Tibial artery (tissue), 4 donors: ENCODE results near the gene SLC39A9.
"Not testable (repeated sequence)": the region's sequence is repeated elsewhere in the genome, so short reads cannot be mapped to it uniquely, and the experiment has no call there.

Experiments
- DNase-seq, 2 donors: peaks; one replicate each; pipeline ENCODE4 v3.0.0-alpha.2; 2019
- H3K27ac ChIP-seq, 2 donors: fragments of 200-600 bp; sonication (generic) in 1 of 2; 1 replicate in 1 of 2; 2 replicates in 1 of 2; pipeline ENCODE4 v1.5.1; 2018 to 2019; ENCODE audit warnings: mild to moderate bottlenecking in 1 of 2
- H3K27me3 ChIP-seq, 2 donors: fragments of 200-600 bp; sonication (generic) in 1 of 2; one replicate each; pipeline versions ENCODE4 v1.5.1 to v1.6.0; 2016 to 2019
- H3K36me3 ChIP-seq, 3 donors: fragments of 200-600 bp; sonication (generic) in 2 of 3; one replicate each; pipeline ENCODE4 v1.5.1; 2016 to 2019; ENCODE audit warnings: mild to moderate bottlenecking in 2 of 3
- H3K4me1 ChIP-seq, 4 donors: fragments of 200-600 bp; sonication (generic) in 2 of 4; 1 replicate in 3 of 4; 2 replicates in 1 of 4; pipeline ENCODE4 v1.5.1; 2016 to 2019
- H3K4me3 ChIP-seq, 2 donors: fragments of 200-600 bp; sonication (generic) in 1 of 2; 1 replicate in 1 of 2; 2 replicates in 1 of 2; pipeline ENCODE4 v1.5.1; 2018 to 2019; ENCODE audit warnings: mild to moderate bottlenecking in 2 of 2
- H3K9me3 ChIP-seq, 3 donors: fragments of 200-600 bp; sonication (generic) in 1 of 3; one replicate each; pipeline ENCODE4 v1.5.1; 2016 to 2019
- intact Hi-C: fragments of 100-400 bp; cut with DNase I; formaldehyde crosslinking; loops from one replicate; pipeline ENCODE4 v1.15.0; 2023; ENCODE audit warnings: low total_unique reads
- TF ChIP-seq, protein P1 (sequence below), 2 experiments: fragments of 200-600 bp in 1 of 2; fragments of 450-650 bp in 1 of 2; IDR thresholded peaks; one replicate each; pipeline ENCODE4 v1.5.1; 2017 to 2019; ENCODE audit warnings: antibody characterized with exemption in 2 of 2, mild to moderate bottlenecking in 1 of 2, moderate library complexity in 1 of 2

The SLC39A9 gene

GRCh38 chr14:69471916-69472315 lies 73.4 kb downstream of the SLC39A9 start:
- Histone ChIP-seq H3K4me3 (no peak overlapping the region), H3K4me1 (no peaks in the 10 kb centered on the region), H3K9me3 (no peaks in the 10 kb centered on the region), H3K36me3 (peaks cover 0 to 4% (median 0%) of the 10 kb centered on the region in 3 donors), H3K27me3 (no peaks in the 10 kb centered on the region), H3K27ac (no peak overlapping the region)
- DNase-seq: no peak
- intact Hi-C loops: no loop called here
- TF ChIP-seq, protein P1, sequence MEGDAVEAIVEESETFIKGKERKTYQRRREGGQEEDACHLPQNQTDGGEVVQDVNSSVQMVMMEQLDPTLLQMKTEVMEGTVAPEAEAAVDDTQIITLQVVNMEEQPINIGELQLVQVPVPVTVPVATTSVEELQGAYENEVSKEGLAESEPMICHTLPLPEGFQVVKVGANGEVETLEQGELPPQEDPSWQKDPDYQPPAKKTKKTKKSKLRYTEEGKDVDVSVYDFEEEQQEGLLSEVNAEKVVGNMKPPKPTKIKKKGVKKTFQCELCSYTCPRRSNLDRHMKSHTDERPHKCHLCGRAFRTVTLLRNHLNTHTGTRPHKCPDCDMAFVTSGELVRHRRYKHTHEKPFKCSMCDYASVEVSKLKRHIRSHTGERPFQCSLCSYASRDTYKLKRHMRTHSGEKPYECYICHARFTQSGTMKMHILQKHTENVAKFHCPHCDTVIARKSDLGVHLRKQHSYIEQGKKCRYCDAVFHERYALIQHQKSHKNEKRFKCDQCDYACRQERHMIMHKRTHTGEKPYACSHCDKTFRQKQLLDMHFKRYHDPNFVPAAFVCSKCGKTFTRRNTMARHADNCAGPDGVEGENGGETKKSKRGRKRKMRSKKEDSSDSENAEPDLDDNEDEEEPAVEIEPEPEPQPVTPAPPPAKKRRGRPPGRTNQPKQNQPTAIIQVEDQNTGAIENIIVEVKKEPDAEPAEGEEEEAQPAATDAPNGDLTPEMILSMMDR (IDR thresholded peaks at IDR 0.05): no peak

GRCh38 chr14:69473260-69473659 lies 74.8 kb downstream of the SLC39A9 start:
- TF ChIP-seq, protein P1 (IDR thresholded peaks at IDR 0.05): no peak
- H3K9me3 ChIP-seq: no peaks in the 10 kb centered on the region
- no peak overlapping the region for H3K4me3 ChIP-seq
- peaks cover 0 to 4% (median 0%) of the 10 kb centered on the region in 3 donors for H3K36me3 ChIP-seq
- H3K4me1 ChIP-seq: no peaks in the 10 kb centered on the region
- no peak overlapping the region for H3K27ac ChIP-seq
- DNase-seq: no peak
- H3K27me3 ChIP-seq: no peaks in the 10 kb centered on the region
- intact Hi-C loops: no loop called here

GRCh38 chr14:69473946-69474345 lies 75.5 kb downstream of the SLC39A9 start:
- Histone ChIP-seq H3K27ac (no peak overlapping the region), H3K27me3 (no peaks in the 10 kb centered on the region), H3K4me1 (no peaks in the 10 kb centered on the region), H3K4me3 (no peak overlapping the region), H3K9me3 (no peaks in the 10 kb centered on the region), H3K36me3 (peaks cover 0 to 4% (median 0%) of the 10 kb centered on the region in 3 donors)
- intact Hi-C loops: no loop called here
- DNase-seq: no peak
- TF ChIP-seq, protein P1 (IDR thresholded peaks at IDR 0.05): no peak

- Histone ChIP-seq H3K4me1 (no peaks in the 10 kb centered on the region), H3K36me3 (peaks cover 0 to 4% (median 0%) of the 10 kb centered on the region in 3 donors), H3K9me3 (no peaks in the 10 kb centered on the region), H3K27ac (no peak overlapping the region), H3K4me3 (no peak overlapping the region), H3K27me3 (no peaks in the 10 kb centered on the region)
- no peak for DNase-seq
- intact Hi-C loops: no loop called here
- TF ChIP-seq, protein P1 (IDR thresholded peaks at IDR 0.05): no peak
Measured at GRCh38 chr14:69475194-69475818, 76.8 kb downstream of the SLC39A9 start.

GRCh38 chr14:69476824-69477450 lies 78.4 kb downstream of the SLC39A9 start:
- H3K4me3 ChIP-seq, H3K9me3 ChIP-seq, H3K4me1 ChIP-seq, H3K27ac ChIP-seq, H3K36me3 ChIP-seq, DNase-seq, H3K27me3 ChIP-seq, intact Hi-C loops: not testable (repeated sequence)

- H3K9me3 ChIP-seq, H3K4me1 ChIP-seq, intact Hi-C loops, H3K4me3 ChIP-seq, DNase-seq, H3K27ac ChIP-seq, H3K36me3 ChIP-seq, H3K27me3 ChIP-seq: not testable (repeated sequence)
Measured at GRCh38 chr14:69478055-69478454, 79.6 kb downstream of the SLC39A9 start.
